HepG2 (cell line): ENCODE measurements around the gene FBXO24. TPM values are rescaled to one million over a fixed set of nuclear protein-coding genes. Genes with fewer than 3 reads are reported as not detected.

ENCODE experiments used
- CENPT ChIP-seq: sonication (generic); formaldehyde crosslinking; IDR thresholded peaks from 2 replicates; pipeline ENCODE4 v1.8.0; 2022; ENCODE audit warnings: low read depth, mild to moderate bottlenecking, moderate library complexity, missing genetic modification reagents
- EED ChIP-seq: sonication (generic); formaldehyde crosslinking; IDR thresholded peaks from 2 replicates; pipeline ENCODE4 v1.5.0; 2020; ENCODE audit warnings: mild to moderate bottlenecking, missing genetic modification reagents
- HMG20B ChIP-seq: conservative IDR thresholded peaks from 2 replicates; pipeline ENCODE4 v1.6.1; 2016; ENCODE audit warnings: missing genetic modification reagents, missing compliant biosample characterization
- HMGXB4 ChIP-seq, 2 experiments: sonication (generic) in 1 of 2; formaldehyde crosslinking in 1 of 2; IDR thresholded peaks; 2 replicates each; pipeline versions ENCODE4 v1.4.0 to v1.6.1; 2018 to 2020; ENCODE audit warnings: missing genetic modification reagents in 2 of 2, borderline replicate concordance in 1 of 2, low read depth in 1 of 2, mild to moderate bottlenecking in 1 of 2, missing biosample characterization in 1 of 2
- KDM5A ChIP-seq: fragments of 200-600 bp; sonication (generic); IDR thresholded peaks from 2 replicates; pipeline ENCODE4 v1.7.0; 2018; ENCODE audit warnings: antibody characterized with exemption, mild to moderate bottlenecking, low read length, borderline replicate concordance
- NR2C2 ChIP-seq: sonication (generic); formaldehyde crosslinking; IDR thresholded peaks from 2 replicates; pipeline ENCODE4 v1.4.0; 2020; ENCODE audit warnings: missing genetic modification reagents, mild to moderate bottlenecking, moderate library complexity, borderline replicate concordance
- RBM39 ChIP-seq: fragments of 200-400 bp; formaldehyde crosslinking; IDR thresholded peaks from one replicate; pipeline ENCODE4 v1.6.1; 2018; ENCODE audit warnings: antibody characterized with exemption, mild to moderate bottlenecking, low read depth, low read length; ENCODE audit not compliant: poor library complexity, severe bottlenecking
- ZBTB34 ChIP-seq: sonication (generic); formaldehyde crosslinking; IDR thresholded peaks from 2 replicates; pipeline ENCODE4 v1.8.0; 2022; ENCODE audit warnings: mild to moderate bottlenecking, missing genetic modification reagents
- ZFP37 ChIP-seq: sonication (generic); formaldehyde crosslinking; IDR thresholded peaks from 2 replicates; pipeline ENCODE4 v1.4.0; 2020; ENCODE audit warnings: missing genetic modification reagents, borderline replicate concordance
- ZMYM3 ChIP-seq: sonication (generic); formaldehyde crosslinking; IDR thresholded peaks from 2 replicates; pipeline ENCODE4 v1.5.1; 2020; ENCODE audit warnings: mild to moderate bottlenecking, missing genetic modification reagents
- ZNF788 ChIP-seq: sonication (generic); formaldehyde crosslinking; IDR thresholded peaks from 2 replicates; pipeline ENCODE4 v1.5.0; 2020; ENCODE audit warnings: mild to moderate bottlenecking, missing genetic modification reagents, borderline replicate concordance
- polyA plus RNA-seq, 8 experiments: library from polyadenylated mRNA; depleted of rRNA in 3 of 8; stranded (reverse) in 7 of 8; unstranded in 1 of 8; fragments of >200 nt; fragmentation: Illumina TruSeq in 4 of 8; extraction: Trizol in 4 of 8; gene quantifications; 2 replicates each; pipeline versions ENCODE4 v1.2.1 to v1.2.3, GENCODE V29; 2011 to 2016; ENCODE audit warnings: low read depth in 4 of 8, missing spikeins in 1 of 8, mixed read lengths in 1 of 8; ENCODE audit not compliant: insufficient read depth in 1 of 8
- total RNA-seq, 5 experiments: library from RNA; depleted of rRNA; stranded (reverse); fragments of >200 nt; fragmentation: Illumina TruSeq; extraction: Trizol; gene quantifications; 2 replicates each; pipeline ENCODE4 v1.2.3, GENCODE V29; 2016; ENCODE audit warnings: low read depth in 1 of 5
- TF ChIP-seq, protein P1 (sequence below): sonication (generic); formaldehyde crosslinking; IDR thresholded peaks from 2 replicates; pipeline ENCODE4 v1.5.0; 2020; ENCODE audit warnings: mild to moderate bottlenecking, missing genetic modification reagents, borderline replicate concordance
- TF ChIP-seq, protein P2 (sequence below): sonication (generic); formaldehyde crosslinking; IDR thresholded peaks from 2 replicates; pipeline ENCODE4 v1.5.0; 2020; ENCODE audit warnings: missing genetic modification reagents
- TF ChIP-seq, protein P3 (sequence below): sonication (generic); formaldehyde crosslinking; IDR thresholded peaks from 2 replicates; pipeline ENCODE4 v1.5.0; 2020; ENCODE audit warnings: missing genetic modification reagents, mild to moderate bottlenecking, borderline replicate concordance
- TF ChIP-seq, protein P4 (sequence below): sonication (generic); formaldehyde crosslinking; IDR thresholded peaks from 2 replicates; pipeline ENCODE4 v1.5.1; 2020; ENCODE audit warnings: missing genetic modification reagents, mild to moderate bottlenecking, borderline replicate concordance

Gene FBXO24
- total and polyA plus RNA-seq, 2 of the 13 experiments (the other 11 are each of a cell fraction or from before 2014, with no cell fraction given), result 0.20 to 0.55 TPM

DNA sequence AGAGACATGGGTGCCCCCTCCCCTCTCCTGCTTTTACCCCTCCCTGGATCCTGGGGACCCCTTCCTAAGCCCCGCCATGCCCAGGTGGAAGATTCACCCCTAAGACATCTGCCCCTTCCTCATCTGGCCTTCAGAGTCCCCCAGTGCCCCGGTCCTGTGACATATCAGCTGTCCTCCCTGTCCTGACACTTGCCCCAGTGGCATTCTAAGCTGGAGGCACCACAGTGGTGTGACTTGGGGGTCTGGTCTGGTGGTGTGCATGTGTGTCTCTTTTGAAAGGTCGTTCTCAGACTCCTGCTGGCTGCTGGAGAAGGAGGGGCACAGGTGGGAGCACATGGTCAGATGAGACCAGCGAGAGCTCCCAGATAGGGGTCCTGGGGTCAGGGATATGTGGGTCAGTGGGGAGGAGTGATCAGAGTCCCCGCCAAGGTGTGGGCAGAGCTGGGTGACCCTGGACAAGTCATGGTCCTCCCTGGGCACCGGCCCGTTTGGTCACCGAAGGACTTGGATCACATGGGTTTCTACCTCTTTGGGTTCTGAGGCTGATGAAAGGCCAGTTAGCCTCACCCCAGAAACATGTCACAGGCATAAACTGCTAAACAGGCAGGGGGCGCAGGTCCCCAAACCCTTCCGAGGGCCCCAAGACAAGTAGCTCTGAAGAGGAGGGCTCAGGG is 55.9 kb downstream of the FBXO24 start (continued):
- TF ChIP-seq HMGXB4 (CRISPR knock-in tag; IDR thresholded peaks at IDR 0.05; ENCODE audit: borderline replicate concordance in 1 of 2, low read depth in 1 of 2) (no peak; a peak in 1 of 4 replicates), HMG20B (CRISPR knock-in tag) (no peak), ZMYM3 (CRISPR knock-in tag) (0 out of 2 replicates have a peak, but pooled peaks have one; percentile 13), CENPT (CRISPR knock-in tag) (no peak), ZBTB34 (CRISPR knock-in tag) (0 out of 2 replicates have a peak, but pooled peaks have one; percentile 43), KDM5A (no peak), ZFP37 (CRISPR knock-in tag) (no peak), EED (CRISPR knock-in tag) (no peak), ZNF788 (CRISPR knock-in tag) (no peak), RBM39 (no peak), NR2C2 (peak; percentile 25; the same call in 1 of the 2 replicates)
- TF ChIP-seq, protein P1, sequence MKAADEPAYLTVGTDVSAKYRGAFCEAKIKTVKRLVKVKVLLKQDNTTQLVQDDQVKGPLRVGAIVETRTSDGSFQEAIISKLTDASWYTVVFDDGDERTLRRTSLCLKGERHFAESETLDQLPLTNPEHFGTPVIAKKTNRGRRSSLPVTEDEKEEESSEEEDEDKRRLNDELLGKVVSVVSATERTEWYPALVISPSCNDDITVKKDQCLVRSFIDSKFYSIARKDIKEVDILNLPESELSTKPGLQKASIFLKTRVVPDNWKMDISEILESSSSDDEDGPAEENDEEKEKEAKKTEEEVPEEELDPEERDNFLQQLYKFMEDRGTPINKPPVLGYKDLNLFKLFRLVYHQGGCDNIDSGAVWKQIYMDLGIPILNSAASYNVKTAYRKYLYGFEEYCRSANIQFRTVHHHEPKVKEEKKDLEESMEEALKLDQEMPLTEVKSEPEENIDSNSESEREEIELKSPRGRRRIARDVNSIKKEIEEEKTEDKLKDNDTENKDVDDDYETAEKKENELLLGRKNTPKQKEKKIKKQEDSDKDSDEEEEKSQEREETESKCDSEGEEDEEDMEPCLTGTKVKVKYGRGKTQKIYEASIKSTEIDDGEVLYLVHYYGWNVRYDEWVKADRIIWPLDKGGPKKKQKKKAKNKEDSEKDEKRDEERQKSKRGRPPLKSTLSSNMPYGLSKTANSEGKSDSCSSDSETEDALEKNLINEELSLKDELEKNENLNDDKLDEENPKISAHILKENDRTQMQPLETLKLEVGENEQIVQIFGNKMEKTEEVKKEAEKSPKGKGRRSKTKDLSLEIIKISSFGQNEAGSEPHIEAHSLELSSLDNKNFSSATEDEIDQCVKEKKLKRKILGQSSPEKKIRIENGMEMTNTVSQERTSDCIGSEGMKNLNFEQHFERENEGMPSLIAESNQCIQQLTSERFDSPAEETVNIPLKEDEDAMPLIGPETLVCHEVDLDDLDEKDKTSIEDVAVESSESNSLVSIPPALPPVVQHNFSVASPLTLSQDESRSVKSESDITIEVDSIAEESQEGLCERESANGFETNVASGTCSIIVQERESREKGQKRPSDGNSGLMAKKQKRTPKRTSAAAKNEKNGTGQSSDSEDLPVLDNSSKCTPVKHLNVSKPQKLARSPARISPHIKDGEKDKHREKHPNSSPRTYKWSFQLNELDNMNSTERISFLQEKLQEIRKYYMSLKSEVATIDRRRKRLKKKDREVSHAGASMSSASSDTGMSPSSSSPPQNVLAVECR (CRISPR knock-in tag), result 0 out of 2 replicates have a peak, but pooled peaks have one; percentile 35
- TF ChIP-seq, protein P2, sequence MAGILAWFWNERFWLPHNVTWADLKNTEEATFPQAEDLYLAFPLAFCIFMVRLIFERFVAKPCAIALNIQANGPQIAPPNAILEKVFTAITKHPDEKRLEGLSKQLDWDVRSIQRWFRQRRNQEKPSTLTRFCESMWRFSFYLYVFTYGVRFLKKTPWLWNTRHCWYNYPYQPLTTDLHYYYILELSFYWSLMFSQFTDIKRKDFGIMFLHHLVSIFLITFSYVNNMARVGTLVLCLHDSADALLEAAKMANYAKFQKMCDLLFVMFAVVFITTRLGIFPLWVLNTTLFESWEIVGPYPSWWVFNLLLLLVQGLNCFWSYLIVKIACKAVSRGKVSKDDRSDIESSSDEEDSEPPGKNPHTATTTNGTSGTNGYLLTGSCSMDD, result no peak
- TF ChIP-seq, protein P3, sequence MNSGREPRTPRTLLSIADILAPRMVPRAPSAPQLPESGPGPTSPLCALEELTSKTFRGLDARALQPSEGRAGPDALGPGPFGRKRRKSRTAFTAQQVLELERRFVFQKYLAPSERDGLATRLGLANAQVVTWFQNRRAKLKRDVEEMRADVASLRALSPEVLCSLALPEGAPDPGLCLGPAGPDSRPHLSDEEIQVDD (CRISPR knock-in tag), result no peak
- TF ChIP-seq, protein P4, sequence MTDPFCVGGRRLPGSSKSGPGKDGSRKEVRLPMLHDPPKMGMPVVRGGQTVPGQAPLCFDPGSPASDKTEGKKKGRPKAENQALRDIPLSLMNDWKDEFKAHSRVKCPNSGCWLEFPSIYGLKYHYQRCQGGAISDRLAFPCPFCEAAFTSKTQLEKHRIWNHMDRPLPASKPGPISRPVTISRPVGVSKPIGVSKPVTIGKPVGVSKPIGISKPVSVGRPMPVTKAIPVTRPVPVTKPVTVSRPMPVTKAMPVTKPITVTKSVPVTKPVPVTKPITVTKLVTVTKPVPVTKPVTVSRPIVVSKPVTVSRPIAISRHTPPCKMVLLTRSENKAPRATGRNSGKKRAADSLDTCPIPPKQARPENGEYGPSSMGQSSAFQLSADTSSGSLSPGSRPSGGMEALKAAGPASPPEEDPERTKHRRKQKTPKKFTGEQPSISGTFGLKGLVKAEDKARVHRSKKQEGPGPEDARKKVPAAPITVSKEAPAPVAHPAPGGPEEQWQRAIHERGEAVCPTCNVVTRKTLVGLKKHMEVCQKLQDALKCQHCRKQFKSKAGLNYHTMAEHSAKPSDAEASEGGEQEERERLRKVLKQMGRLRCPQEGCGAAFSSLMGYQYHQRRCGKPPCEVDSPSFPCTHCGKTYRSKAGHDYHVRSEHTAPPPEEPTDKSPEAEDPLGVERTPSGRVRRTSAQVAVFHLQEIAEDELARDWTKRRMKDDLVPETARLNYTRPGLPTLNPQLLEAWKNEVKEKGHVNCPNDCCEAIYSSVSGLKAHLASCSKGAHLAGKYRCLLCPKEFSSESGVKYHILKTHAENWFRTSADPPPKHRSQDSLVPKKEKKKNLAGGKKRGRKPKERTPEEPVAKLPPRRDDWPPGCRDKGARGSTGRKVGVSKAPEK (CRISPR knock-in tag), result 0 out of 2 replicates have a peak, but pooled peaks have one; percentile 65
